Endothelial cell of umbilical vein (primary cell): ENCODE measurements around the gene NR6A1. TPM values are rescaled to one million over a fixed set of nuclear protein-coding genes. Genes with fewer than 3 reads are reported as not detected.

Experiments used
- BruUV-seq: library from RNA; stranded (reverse); fragments of 400-500 nt; replicated peaks from 2 replicates; lab custom pipeline; 2021; lab: Mats Ljungman, UMichigan
- CTCF ChIA-PET: fragments of 300-600, 350-600 bp; sonication (Branson Sonifier 250); formaldehyde crosslinking; loops from one replicate; lab custom pipeline; 2021; ENCODE audit warnings: antibody characterized with exemption, inconsistent platforms; lab: Charles Lee
- POLR2A ChIA-PET: fragments of 300-600, 350-600 bp; sonication (Branson Sonifier 250); formaldehyde crosslinking; loops from one replicate; lab custom pipeline; 2021; ENCODE audit warnings: antibody characterized with exemption, inconsistent platforms; lab: Charles Lee
- DNase-seq: peaks from one replicate; pipeline ENCODE4 v3.0.0-alpha.2; 2011; ENCODE audit warnings: low read depth, low spot score
- FAIRE-seq: peaks from 2 replicates; lab custom pipeline; 2011; peaks lifted over from hg19 to GRCh38; lab: Jason Lieb, UNC
- H2AFZ ChIP-seq: 2 replicates; pipeline ENCODE4 v1.6.0; 2012; ENCODE audit warnings: low read depth, low read length, control low read depth, inconsistent platforms
- H3K27ac ChIP-seq: 2 replicates; pipeline ENCODE4 v1.5.1; 2011; ENCODE audit warnings: low read depth, mild to moderate bottlenecking, control low read depth, low read length, moderate library complexity; ENCODE audit not compliant: insufficient read depth
- H3K27me3 ChIP-seq, 2 experiments: 2 replicates each; pipeline versions ENCODE4 v1.6.0 to v1.6.1; 2011; ENCODE audit warnings: low read length in 2 of 2, mixed read lengths in 1 of 2; ENCODE audit not compliant: control insufficient read depth in 2 of 2, insufficient read depth in 2 of 2
- H3K36me3 ChIP-seq, 2 experiments: 2 replicates in 1 of 2; 3 replicates in 1 of 2; pipeline ENCODE4 v1.5.1; 2011; ENCODE audit warnings: low read length in 2 of 2, mild to moderate bottlenecking in 1 of 2, moderate library complexity in 1 of 2; ENCODE audit not compliant: control insufficient read depth in 2 of 2, insufficient read depth in 2 of 2; ENCODE audit errors: extremely low read depth in 1 of 2
- H3K4me1 ChIP-seq: 3 replicates; pipeline ENCODE4 v1.5.1; 2011; ENCODE audit warnings: mild to moderate bottlenecking, low read length; ENCODE audit not compliant: control insufficient read depth, insufficient read depth; ENCODE audit errors: extremely low read depth
- H3K4me2 ChIP-seq: 2 replicates; pipeline ENCODE4 v1.6.1; 2011; ENCODE audit warnings: low read length, control low read depth, mixed read lengths; ENCODE audit not compliant: insufficient read depth
- H3K4me3 ChIP-seq, 3 experiments: fragments of 200-600 bp in 1 of 3; sonication (generic), shearing (Covaris generic) in 1 of 3; replicated peaks in 1 of 3; 2 replicates each; pipeline ENCODE4 v1.5.1; 2011 to 2016; ENCODE audit warnings: control low read depth in 3 of 3, low read length in 3 of 3, mild to moderate bottlenecking in 2 of 3, inconsistent platforms in 1 of 3, low read depth in 1 of 3, moderate library complexity in 1 of 3; ENCODE audit not compliant: insufficient read depth in 1 of 3
- H3K79me2 ChIP-seq: 2 replicates; pipeline ENCODE4 v1.6.0; 2012; ENCODE audit warnings: low read length, inconsistent platforms; ENCODE audit not compliant: control insufficient read depth, insufficient read depth
- H3K9ac ChIP-seq: replicated peaks from 2 replicates; pipeline ENCODE3; 2011; ENCODE audit warnings: low read length, control low read depth; ENCODE audit not compliant: insufficient read depth; ENCODE audit errors: extremely low read depth
- H3K9me1 ChIP-seq: replicated peaks from 3 replicates; pipeline ENCODE4 v1.6.0; 2011; ENCODE audit warnings: mild to moderate bottlenecking, low read length; ENCODE audit not compliant: control insufficient read depth, insufficient read depth; ENCODE audit errors: extremely low read depth
- H3K9me3 ChIP-seq: replicated peaks from 2 replicates; pipeline ENCODE4 v1.5.1; 2012; ENCODE audit warnings: low read length, inconsistent platforms; ENCODE audit not compliant: control insufficient read depth, insufficient read depth
- H4K20me1 ChIP-seq: replicated peaks from 2 replicates; pipeline ENCODE3; 2011; ENCODE audit warnings: mild to moderate bottlenecking, low read length; ENCODE audit not compliant: control insufficient read depth, insufficient read depth; ENCODE audit errors: extremely low read depth
- EZH2 ChIP-seq: IDR thresholded peaks from 2 replicates; pipeline ENCODE4 v1.6.1; 2012; ENCODE audit warnings: borderline replicate concordance, low read depth, mild to moderate bottlenecking, moderate library complexity, low read length, inconsistent platforms; ENCODE audit not compliant: severe bottlenecking
- FOS ChIP-seq: IDR thresholded peaks from 2 replicates; pipeline ENCODE4 v1.6.1; 2011; ENCODE audit warnings: mild to moderate bottlenecking, low read length, moderate library complexity, borderline replicate concordance; ENCODE audit not compliant: insufficient read depth
- GATA2 ChIP-seq: IDR thresholded peaks from 2 replicates; pipeline ENCODE4 v1.7.0; 2011; ENCODE audit warnings: low read depth, mild to moderate bottlenecking, moderate library complexity, mixed read lengths, low read length; ENCODE audit not compliant: insufficient read length, insufficient read depth
- JUN ChIP-seq: IDR thresholded peaks from 2 replicates; pipeline ENCODE4 v1.6.1; 2011; ENCODE audit warnings: borderline replicate concordance, low read depth; ENCODE audit not compliant: insufficient read length, insufficient read depth
- MYC ChIP-seq: IDR thresholded peaks from one replicate; pipeline ENCODE4 v1.6.1; 2011; ENCODE audit warnings: mild to moderate bottlenecking, low read depth, low read length
- POLR2A ChIP-seq: IDR thresholded peaks from 2 replicates; pipeline ENCODE4 v1.6.1; 2012; ENCODE audit warnings: low read depth, mild to moderate bottlenecking, control low read depth, low read length
- dilution Hi-C: fragments of 300-500 bp; cut with MboI; formaldehyde crosslinking; loops from one replicate; pipeline ENCODE4 v1.15.0; 2019; ENCODE audit warnings: low sequenced_read_pairs; ENCODE audit not compliant: extremely low pct_ligation_motif_present
- intact Hi-C: fragments of 100-400 bp; cut with micrococcal nuclease; formaldehyde crosslinking; loops from one replicate; pipeline ENCODE4 v1.10.0; 2022
- polyA plus RNA-seq, 4 experiments: library from polyadenylated mRNA; depleted of rRNA in 3 of 4; stranded (reverse) in 3 of 4; unstranded in 1 of 4; fragments of >200 nt; gene quantifications; 2 replicates each; pipeline versions ENCODE4 v1.2.1 to v1.2.3, GENCODE V29; 2011 to 2012; ENCODE audit warnings: missing spikeins in 1 of 4
- total RNA-seq: library from RNA; stranded (reverse); gene quantifications from 2 replicates; pipeline ENCODE4 v1.2.3, GENCODE V29; 2021
- TF ChIP-seq, protein P1 (sequence below), 2 donors: IDR thresholded peaks; 1 replicate in 1 of 2; 2 replicates in 1 of 2; pipeline ENCODE4 v1.5.1; 2011; ENCODE audit warnings: low read length in 2 of 2, mild to moderate bottlenecking in 2 of 2, moderate library complexity in 2 of 2, control low read depth in 1 of 2, inconsistent platforms in 1 of 2, low read depth in 1 of 2; ENCODE audit not compliant: insufficient read depth in 1 of 2; ENCODE audit errors: extremely low read depth in 1 of 2
- TF ChIP-seq, protein P2 (sequence below): IDR thresholded peaks from 2 replicates; pipeline ENCODE4 v1.6.1; 2011; ENCODE audit not compliant: insufficient read depth, insufficient read length

NR6A1 gene
- total and polyA plus RNA-seq, 2 donors (not counting 3 experiments of a cell fraction or from before 2014, with no cell fraction given) = 0.17 to 1.2 TPM

DNA sequence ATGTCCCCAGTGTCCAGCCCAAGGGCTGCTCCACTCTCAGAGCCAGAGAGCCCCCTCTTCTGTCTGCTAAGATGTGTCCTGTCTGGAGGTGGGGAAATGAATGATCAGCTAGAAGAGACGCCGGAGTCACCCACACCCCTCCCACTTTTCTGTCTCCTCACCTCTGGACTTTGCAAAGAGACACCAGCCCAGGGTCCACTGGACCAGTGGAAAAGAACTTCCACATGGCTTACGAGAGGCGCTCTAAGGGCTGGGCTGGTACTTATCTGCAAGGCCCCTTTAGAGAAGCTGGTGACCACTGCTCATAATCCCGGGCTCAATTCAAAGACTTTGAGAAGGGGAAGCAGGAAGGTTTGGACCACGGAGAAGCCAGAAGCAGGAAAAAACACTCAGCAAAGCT, 273.1 kb downstream of the NR6A1 start:
- H3K9me1 ChIP-seq = no peaks in the 10 kb centered on the region

More for the DNA sequence above, 273.1 kb downstream of the NR6A1 start:
- H4K20me1 ChIP-seq = no peaks in the 10 kb centered on the region
- no peaks in the 10 kb centered on the region for H3K4me1 ChIP-seq
- dilution Hi-C loops = no loop called here
- no peaks in the 10 kb centered on the region for H3K79me2 ChIP-seq
- peaks cover 19 to 20% of the 10 kb centered on the region in 2 experiments for H3K27me3 ChIP-seq
- no peak overlapping the region for H3K4me3 ChIP-seq
- no peak for DNase-seq
- BruUV-seq = no TSS peak
- H3K9ac ChIP-seq = no peak overlapping the region
- no peak overlapping the region for H3K27ac ChIP-seq
- H2AFZ ChIP-seq = no peak overlapping the region
- H3K36me3 ChIP-seq = no peaks in the 10 kb centered on the region
- FAIRE-seq = no peak
- CTCF ChIA-PET = interaction anchor here (1.2 to 2.7 kb wide), 2 partner anchors 9 to 14 kb away, joined by 3 to 8 read pairs; no protein-coding TSS in a partner anchor
- TF ChIP-seq, protein P1, sequence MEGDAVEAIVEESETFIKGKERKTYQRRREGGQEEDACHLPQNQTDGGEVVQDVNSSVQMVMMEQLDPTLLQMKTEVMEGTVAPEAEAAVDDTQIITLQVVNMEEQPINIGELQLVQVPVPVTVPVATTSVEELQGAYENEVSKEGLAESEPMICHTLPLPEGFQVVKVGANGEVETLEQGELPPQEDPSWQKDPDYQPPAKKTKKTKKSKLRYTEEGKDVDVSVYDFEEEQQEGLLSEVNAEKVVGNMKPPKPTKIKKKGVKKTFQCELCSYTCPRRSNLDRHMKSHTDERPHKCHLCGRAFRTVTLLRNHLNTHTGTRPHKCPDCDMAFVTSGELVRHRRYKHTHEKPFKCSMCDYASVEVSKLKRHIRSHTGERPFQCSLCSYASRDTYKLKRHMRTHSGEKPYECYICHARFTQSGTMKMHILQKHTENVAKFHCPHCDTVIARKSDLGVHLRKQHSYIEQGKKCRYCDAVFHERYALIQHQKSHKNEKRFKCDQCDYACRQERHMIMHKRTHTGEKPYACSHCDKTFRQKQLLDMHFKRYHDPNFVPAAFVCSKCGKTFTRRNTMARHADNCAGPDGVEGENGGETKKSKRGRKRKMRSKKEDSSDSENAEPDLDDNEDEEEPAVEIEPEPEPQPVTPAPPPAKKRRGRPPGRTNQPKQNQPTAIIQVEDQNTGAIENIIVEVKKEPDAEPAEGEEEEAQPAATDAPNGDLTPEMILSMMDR (IDR thresholded peaks at IDR 0.05; ENCODE audit: extremely low read depth in 1 of 2, insufficient read depth in 1 of 2, low read depth in 1 of 2, low read length in 2 of 2) = no peak
- TF ChIP-seq JUN (no peak), EZH2 (no peak), FOS (no peak), POLR2A (no peak), MYC (no peak), GATA2 (no peak)
- TF ChIP-seq, protein P2, sequence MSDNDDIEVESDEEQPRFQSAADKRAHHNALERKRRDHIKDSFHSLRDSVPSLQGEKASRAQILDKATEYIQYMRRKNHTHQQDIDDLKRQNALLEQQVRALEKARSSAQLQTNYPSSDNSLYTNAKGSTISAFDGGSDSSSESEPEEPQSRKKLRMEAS = no peak
- intact Hi-C loops = no loop called here
- no peaks in the 10 kb centered on the region for H3K9me3 ChIP-seq
- no peak overlapping the region for H3K4me2 ChIP-seq
- POLR2A ChIA-PET = no interaction called here
